ENCODE measurements around the gene PPP2R3B. TPM values are rescaled to one million over a fixed set of nuclear protein-coding genes. Genes with fewer than 3 reads are reported as not detected.
A peak's percentile ranks its signal among the peaks of the same experiment; 100 is the strongest.
"Not testable (repeated sequence)": the region's sequence is repeated elsewhere in the genome, so short reads cannot be mapped to it uniquely, and the experiment has no call there.

The PPP2R3B gene, protein sequence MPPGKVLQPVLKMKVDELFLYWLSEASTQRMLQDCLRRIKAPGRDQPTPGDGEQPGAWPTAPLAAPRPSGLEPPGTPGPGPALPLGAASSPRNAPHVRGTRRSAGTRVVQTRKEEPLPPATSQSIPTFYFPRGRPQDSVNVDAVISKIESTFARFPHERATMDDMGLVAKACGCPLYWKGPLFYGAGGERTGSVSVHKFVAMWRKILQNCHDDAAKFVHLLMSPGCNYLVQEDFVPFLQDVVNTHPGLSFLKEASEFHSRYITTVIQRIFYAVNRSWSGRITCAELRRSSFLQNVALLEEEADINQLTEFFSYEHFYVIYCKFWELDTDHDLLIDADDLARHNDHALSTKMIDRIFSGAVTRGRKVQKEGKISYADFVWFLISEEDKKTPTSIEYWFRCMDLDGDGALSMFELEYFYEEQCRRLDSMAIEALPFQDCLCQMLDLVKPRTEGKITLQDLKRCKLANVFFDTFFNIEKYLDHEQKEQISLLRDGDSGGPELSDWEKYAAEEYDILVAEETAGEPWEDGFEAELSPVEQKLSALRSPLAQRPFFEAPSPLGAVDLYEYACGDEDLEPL
- total RNA-seq = 6.0 TPM

DNA sequence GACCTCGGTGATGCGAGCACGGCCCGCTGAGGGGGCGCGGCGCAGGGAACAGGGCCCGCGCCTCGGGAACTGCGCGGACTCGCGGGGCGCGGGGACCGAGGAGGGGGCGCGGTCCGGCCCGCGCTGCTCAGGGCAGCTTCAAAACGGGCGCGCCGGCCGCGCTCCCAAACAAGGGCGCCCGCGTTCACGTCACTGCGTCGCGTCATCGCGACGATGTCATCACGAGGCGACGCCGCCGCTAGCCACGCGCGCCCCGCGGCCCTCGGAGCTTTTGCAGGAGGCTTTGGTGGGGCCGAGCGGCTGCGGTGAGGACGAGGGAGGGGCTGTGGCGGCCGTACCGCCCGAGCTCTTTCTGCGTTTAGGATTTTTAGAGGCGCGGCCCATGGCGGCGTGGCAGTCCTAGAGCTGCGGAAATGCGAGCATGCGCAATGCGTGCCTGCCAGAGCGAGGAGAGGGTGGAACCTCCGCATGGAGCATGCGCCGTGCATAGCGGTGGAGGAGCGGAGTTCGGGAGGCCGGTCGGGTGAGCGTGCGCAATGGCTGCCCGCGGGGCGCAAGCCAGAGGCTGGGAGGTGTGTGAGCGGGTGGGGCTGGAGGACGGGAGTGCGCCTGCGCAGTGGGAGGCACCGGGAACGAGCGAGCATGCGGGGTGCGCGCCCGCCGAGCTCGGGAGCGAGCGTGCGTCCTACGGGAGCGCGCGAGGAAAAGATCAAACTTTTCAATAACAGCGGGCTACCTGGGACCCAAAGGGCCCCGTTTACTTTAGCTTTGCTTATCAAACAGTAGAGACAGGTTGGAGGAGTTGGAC lies at the start of gene PPP2R3B:
Gene PPP2R3B (minus strand): TSS at position 140 of the 808 bp plus-strand sequence. CDS start 216 bp downstream, outside the sequence.
- Histone ChIP-seq H3K4me1 (ENCODE audit: insufficient read depth, low read length) (peaks cover 14% of the 10 kb centered on the region), H3K4me3 (ENCODE audit: low read length) (peak within 1 kb of the TSS; percentile 93), H3K9me3 (ENCODE audit: low read depth, low read length) (no peaks in the 10 kb centered on the region), H3K27me3 (ENCODE audit: insufficient read depth, low read length) (no peaks in the 10 kb centered on the region)

DNA sequence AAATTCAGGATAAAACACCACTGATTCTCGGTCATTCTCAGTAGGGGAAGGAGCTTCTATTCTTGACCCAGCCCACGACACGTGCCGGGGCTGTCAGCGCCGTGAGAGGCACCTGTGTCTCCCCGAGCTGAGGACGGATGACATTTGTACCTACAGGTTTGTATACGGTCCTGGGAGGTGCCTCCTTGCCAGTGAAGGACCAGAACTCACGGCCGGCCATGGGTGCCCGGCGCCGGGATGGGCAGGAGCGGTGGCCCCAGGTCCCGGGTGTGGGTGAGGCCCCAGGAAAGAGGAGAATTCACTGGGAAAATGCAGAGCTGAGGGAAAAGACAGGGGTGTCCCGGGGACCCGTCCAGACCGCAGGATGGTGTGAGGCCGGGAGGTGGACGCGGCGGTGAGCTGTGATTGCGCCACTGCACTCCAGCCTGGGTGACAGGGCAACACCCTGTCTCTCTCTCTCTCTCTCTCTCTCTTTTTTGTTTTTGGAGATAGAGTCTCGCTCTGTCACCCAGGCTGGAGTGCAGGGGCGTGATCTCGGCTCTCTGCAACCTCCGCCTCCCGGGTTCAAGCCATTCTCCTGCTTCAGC lies 48.9 kb upstream of the PPP2R3B start:
- Histone ChIP-seq H3K4me3 (ENCODE audit: low read length) (no peak overlapping the region), H3K27me3 (ENCODE audit: insufficient read depth, low read length) (no peaks in the 10 kb centered on the region), H3K4me1 (ENCODE audit: insufficient read depth, low read length) (no peaks in the 10 kb centered on the region), H3K9me3 (ENCODE audit: low read depth, low read length) (no peaks in the 10 kb centered on the region)

DNA sequence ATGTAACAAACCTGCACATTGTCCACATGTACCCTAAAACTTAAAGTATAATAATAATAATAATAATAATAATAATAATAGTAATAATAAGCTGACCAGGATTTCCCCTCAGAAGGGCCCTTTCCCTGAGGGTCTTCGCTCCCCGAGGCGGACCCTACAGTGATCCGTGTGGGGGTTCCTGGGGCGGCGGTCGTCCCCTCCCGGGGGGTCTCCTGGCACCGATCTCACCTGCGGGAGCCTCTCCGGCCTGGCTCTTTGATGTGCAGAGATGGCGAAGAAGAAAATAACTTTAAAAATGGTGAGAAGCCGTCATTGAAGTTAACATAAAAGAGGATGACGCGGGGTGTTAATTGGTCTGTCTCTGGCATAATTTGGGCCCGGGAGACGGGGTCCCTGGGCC lies 48.2 kb upstream of the PPP2R3B start:
- Histone ChIP-seq H3K9me3 (ENCODE audit: low read depth, low read length) (no peaks in the 10 kb centered on the region), H3K4me3 (ENCODE audit: low read length) (no peak overlapping the region), H3K27me3 (ENCODE audit: insufficient read depth, low read length) (no peaks in the 10 kb centered on the region), H3K4me1 (ENCODE audit: insufficient read depth, low read length) (no peaks in the 10 kb centered on the region)

DNA sequence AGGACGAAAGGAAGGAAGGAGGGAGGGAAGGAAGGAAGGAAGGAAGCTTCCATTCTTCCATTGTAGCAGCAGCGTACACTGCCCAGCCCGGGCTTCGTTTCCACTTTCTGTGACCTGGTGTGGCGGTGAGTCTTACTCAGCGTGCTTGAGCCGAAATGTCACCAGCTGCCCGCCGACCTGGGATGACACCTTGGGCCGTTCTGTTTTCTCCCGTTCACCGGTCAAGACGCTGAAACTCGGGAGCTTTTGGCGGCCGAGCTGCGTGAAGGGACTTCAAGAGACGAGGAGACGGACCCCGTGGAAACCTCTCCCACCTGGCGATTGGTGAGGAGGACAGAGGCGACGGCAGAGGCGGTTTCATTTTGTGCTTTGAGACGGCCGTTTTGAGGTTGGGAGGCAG lies 47.1 kb upstream of the PPP2R3B start:
- H3K4me1 ChIP-seq (ENCODE audit: insufficient read depth, low read length) = no peaks in the 10 kb centered on the region

DNA sequence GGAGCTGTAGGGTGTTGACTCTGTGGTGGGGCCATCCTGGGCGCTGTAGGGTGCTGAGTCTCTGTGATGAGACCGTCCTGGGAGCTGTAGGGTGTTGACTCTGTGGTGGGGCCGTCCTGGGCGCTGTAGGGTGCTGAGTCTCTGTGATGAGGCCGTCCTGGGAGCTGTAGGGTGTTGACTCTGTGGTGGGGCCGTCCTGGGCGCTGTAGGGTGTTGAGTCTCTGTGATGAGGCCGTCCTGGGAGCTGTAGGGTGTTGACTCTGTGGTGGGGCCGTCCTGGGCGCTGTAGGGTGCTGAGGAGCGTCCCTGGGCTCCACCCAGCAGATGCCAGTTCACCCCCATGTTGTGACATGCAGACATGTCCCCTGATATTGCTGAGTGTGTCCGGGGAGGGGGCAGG lies 46.0 kb upstream of the PPP2R3B start:
- H3K9me3 ChIP-seq (ENCODE audit: low read depth, low read length); H3K4me3 ChIP-seq (ENCODE audit: low read length): not testable (repeated sequence)

More for the DNA sequence above, 47.1 kb upstream of the PPP2R3B start:
- H3K27me3 ChIP-seq (ENCODE audit: insufficient read depth, low read length) = no peaks in the 10 kb centered on the region
- H3K4me3 ChIP-seq (ENCODE audit: low read length) = no peak overlapping the region
- no peaks in the 10 kb centered on the region for H3K9me3 ChIP-seq (ENCODE audit: low read depth, low read length)

DNA sequence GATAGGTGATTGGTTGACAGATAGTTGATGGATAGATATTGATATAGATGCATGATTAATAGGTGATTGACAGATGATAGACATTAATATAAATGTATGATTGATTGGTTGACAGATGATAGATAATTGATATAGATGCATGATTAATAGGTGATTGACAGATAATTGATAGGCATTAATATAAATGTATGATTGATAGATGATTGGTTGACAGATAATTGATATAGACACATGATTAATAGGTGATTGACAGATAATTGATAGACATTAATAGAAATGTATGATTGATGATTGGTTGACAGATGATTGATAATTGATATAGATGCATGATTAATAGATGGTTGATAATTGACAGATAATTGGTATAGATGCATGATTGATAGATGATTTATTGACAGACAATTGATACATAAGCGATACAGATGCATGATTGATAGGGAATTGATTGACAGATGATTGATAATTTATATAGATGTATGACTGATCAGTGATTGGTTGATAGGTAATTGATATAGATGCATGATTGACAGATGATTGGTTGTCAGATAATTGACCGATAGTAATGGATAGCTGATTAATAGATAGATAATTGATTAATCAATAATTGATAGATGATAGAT lies 44.9 kb upstream of the PPP2R3B start:
- no peaks in the 10 kb centered on the region for H3K4me1 ChIP-seq (ENCODE audit: insufficient read depth, low read length)
- H3K27me3 ChIP-seq (ENCODE audit: insufficient read depth, low read length) = peaks cover 8% of the 10 kb centered on the region
- no peaks in the 10 kb centered on the region for H3K9me3 ChIP-seq (ENCODE audit: low read depth, low read length)

More for the DNA sequence above, 46.0 kb upstream of the PPP2R3B start:
- H3K27me3 ChIP-seq (ENCODE audit: insufficient read depth, low read length); H3K4me1 ChIP-seq (ENCODE audit: insufficient read depth, low read length): not testable (repeated sequence)

DNA sequence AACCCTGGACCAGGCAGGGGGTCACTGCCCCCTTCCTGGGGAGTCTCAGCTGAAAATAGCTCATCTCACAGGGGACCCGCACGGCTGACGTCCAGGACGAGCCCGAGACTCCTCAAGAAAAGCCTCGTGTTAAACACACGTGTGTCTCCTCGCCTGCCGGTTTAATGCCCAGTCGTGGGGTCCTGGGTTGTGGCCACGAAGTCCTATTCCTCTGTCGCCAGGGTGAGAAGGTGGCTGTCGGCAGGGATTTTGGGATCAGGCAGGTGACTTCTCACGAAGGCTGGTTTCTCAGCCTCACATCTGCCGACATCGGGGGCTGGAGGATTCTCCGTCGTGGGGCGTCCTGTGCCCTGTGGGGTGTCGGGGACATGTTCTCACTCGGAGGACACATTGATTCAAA lies 44.3 kb upstream of the PPP2R3B start:
- H3K27me3 ChIP-seq (ENCODE audit: insufficient read depth, low read length) = peaks cover 9% of the 10 kb centered on the region
- H3K9me3 ChIP-seq (ENCODE audit: low read depth, low read length) = no peaks in the 10 kb centered on the region
- H3K4me3 ChIP-seq (ENCODE audit: low read length) = no peak overlapping the region
- no peaks in the 10 kb centered on the region for H3K4me1 ChIP-seq (ENCODE audit: insufficient read depth, low read length)

More for the DNA sequence above, 44.9 kb upstream of the PPP2R3B start:
- H3K4me3 ChIP-seq (ENCODE audit: low read length) = no peak overlapping the region

DNA sequence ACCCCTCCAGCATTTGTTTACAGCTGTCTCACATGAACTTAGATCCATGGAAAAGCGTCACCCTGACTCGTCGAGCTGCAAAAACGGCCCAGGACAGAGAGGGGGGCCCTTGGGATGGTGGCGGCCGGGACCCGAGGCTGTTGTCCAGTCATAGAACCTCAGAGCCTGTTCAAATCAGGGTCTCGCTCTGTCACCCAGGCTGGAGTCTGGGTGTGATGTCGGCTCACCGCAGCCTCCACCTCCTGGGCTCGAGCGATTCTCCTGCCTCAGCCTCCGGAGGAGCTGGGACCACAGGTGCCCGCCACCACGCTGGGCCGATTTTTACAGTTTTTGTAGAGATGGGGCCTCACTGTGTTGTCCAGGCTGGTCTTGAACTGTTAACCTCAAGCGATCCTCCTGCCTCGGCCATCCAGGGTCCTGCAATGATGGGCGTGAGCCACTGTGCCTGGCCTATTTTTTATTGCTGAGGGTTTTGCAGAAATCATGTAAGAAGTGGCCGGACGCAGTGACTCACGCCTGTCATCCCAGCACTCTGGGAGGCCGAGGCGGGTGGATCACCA lies 42.6 kb upstream of the PPP2R3B start:
- H3K27me3 ChIP-seq (ENCODE audit: insufficient read depth, low read length) = peaks cover 9% of the 10 kb centered on the region
- H3K4me1 ChIP-seq (ENCODE audit: insufficient read depth, low read length) = no peaks in the 10 kb centered on the region
- H3K9me3 ChIP-seq (ENCODE audit: low read depth, low read length) = no peaks in the 10 kb centered on the region
- H3K4me3 ChIP-seq (ENCODE audit: low read length) = no peak overlapping the region

DNA sequence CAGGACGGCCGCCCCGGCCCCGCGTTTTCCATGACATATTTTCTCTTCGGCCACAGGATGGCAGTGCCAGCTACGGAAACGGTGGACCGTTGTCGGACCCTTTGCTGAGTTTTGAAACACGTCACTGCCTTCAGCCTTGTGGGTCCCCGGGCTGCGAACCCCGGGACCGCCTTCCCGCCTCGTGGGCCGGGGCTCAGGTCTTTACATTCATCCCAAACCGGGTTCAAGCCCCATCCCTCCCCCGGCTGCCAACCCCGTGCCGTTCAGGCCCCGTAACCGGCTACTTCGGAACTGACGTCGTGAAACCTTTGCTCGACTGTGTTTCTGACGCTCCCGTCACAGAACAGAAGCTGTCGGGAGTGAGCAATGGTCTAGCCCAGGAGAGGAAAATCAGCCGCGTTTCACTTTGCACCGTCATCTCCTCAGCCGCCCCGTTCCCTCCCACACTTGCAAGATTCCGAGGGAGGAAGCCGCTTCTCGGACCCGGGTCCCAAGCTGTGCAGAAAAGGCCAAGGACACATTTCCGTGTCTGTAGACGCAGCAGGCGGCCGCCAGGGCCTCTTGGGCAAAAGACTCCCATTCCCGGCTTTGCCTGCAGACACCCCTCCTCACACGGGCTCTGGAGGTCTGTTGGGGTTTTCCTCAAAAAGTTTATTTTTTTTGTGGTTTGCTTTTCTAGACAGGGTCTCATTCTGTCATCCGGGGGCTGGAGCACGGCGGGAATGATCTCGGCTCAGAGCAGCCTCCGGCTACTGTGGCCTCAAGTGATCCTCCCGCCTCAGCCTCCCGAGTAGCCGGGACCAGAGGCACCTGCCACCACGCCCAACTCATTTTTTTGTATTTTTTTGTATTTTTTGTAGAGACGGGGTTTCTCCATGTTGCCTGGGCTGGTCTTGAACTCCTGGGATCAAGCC lies 41.4 kb upstream of the PPP2R3B start:
- Histone ChIP-seq H3K4me3 (ENCODE audit: low read length) (no peak overlapping the region), H3K4me1 (ENCODE audit: insufficient read depth, low read length) (no peaks in the 10 kb centered on the region), H3K9me3 (ENCODE audit: low read depth, low read length) (no peaks in the 10 kb centered on the region), H3K27me3 (ENCODE audit: insufficient read depth, low read length) (peaks cover 9% of the 10 kb centered on the region)

DNA sequence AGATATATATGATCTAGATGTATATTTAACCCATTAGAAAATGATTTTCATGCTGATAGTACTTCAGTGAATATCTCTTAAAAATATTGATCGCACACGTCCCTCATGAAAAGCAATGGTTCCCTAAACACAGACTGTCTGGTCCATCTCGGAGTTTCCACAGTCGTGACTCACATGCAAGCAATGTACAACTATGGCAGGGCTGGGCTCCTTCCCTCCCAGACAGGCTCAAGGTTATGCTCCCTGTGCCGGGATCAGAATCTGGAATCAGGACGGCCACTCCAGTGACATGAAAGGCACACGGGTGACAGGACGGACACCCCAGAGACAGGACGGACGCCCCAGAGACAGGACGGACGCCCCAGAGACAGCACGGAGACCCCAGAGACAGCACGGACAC lies 40.2 kb upstream of the PPP2R3B start:
- Histone ChIP-seq H3K4me3 (ENCODE audit: low read length) (no peak overlapping the region), H3K4me1 (ENCODE audit: insufficient read depth, low read length) (no peaks in the 10 kb centered on the region), H3K27me3 (ENCODE audit: insufficient read depth, low read length) (peaks cover 9% of the 10 kb centered on the region), H3K9me3 (ENCODE audit: low read depth, low read length) (no peaks in the 10 kb centered on the region)

DNA sequence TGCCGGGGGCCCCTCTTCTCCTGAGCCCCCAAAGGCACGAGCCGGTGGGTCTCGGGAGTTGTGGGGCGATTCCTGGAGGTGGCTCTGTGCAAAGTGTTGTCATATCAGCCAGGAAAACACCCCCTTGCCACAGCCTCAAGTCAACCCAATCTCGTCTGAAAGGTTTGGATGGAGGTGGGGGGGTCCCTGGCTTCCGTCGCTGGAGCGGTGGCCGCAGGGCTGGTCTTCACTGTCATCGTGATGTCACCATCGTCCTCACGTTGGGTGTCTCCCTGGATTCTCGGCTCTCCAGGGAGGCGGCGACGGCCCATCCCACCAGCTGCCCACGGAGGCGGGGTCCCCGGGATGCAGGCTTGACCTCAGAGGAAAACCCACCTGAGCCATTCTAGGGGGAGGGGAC lies 38.3 kb upstream of the PPP2R3B start:
- Histone ChIP-seq H3K27me3 (ENCODE audit: insufficient read depth, low read length) (peaks cover 9% of the 10 kb centered on the region), H3K9me3 (ENCODE audit: low read depth, low read length) (no peaks in the 10 kb centered on the region), H3K4me1 (ENCODE audit: insufficient read depth, low read length) (no peaks in the 10 kb centered on the region), H3K4me3 (ENCODE audit: low read length) (no peak overlapping the region)

DNA sequence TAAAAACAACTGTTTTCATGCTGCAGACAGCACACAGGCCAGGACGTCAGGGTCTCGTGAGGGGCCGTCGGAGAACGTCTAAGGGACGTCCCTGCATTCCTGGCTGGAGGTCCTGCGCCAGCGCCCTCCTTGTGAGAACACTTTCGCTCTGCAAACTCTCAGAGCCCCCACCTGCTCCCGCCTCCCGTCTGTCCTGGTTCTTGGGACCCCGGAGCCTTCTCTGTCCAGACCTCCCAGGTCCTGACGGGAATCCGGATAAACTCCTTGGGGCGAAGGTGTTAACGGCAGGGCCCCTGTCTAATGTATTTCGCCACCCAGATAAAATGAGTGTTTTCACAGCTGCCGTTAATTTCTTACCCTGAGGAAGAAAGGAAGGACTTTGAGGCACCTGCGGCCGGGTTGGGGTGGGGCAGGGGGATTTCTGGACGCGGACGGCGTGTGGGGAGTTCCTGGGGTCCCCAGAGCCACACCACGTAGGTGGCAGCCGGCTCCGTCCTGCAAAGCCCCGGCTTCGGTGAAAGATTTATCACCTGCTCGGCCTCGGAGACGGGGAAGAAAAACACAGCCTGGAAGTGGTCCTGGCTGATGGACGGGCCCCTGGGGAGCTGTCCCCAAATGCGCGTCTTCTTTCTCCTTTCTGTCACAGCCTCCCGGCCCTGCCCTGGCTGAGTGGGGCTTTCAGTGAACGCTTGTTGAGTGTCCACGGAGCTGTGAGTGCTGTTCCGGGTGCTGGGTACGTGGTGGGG lies 35.1 kb upstream of the PPP2R3B start:
- Histone ChIP-seq H3K27me3 (ENCODE audit: insufficient read depth, low read length) (peaks cover 3% of the 10 kb centered on the region), H3K9me3 (ENCODE audit: low read depth, low read length) (no peaks in the 10 kb centered on the region), H3K4me1 (ENCODE audit: insufficient read depth, low read length) (no peaks in the 10 kb centered on the region), H3K4me3 (ENCODE audit: low read length) (no peak overlapping the region)

All from mononuclear cell (primary cell).